Sigmoid colon (tissue), 7 donors: ENCODE data around the gene PAQR8. TPM values are rescaled to one million over a fixed set of nuclear protein-coding genes. Genes with fewer than 3 reads are reported as not detected.
A peak's percentile ranks its signal among the peaks of the same experiment; 100 is the strongest.

Experiments
- DNase-seq: peaks from one replicate; pipeline ENCODE4 v3.0.0-alpha.2; 2019
- H3K27ac ChIP-seq, 4 donors: fragments of 200-600 bp; sonication (generic); one replicate each; pipeline ENCODE4 v1.5.1; 2016 to 2019; ENCODE audit warnings: mild to moderate bottlenecking in 1 of 4
- H3K27me3 ChIP-seq, 3 donors: fragments of 200-600 bp; sonication (generic); one replicate each; pipeline ENCODE4 v1.5.1; 2019; ENCODE audit warnings: mild to moderate bottlenecking in 1 of 3
- H3K36me3 ChIP-seq, 4 donors: fragments of 200-600 bp; sonication (generic); one replicate each; pipeline ENCODE4 v1.5.1; 2016 to 2019
- H3K4me1 ChIP-seq, 4 donors: fragments of 200-600 bp; sonication (generic); one replicate each; pipeline ENCODE4 v1.5.1; 2017 to 2019
- H3K4me3 ChIP-seq, 4 donors: fragments of 200-600 bp; sonication (generic); one replicate each; pipeline ENCODE4 v1.5.1; 2017 to 2019; ENCODE audit warnings: mild to moderate bottlenecking in 2 of 4, moderate library complexity in 1 of 4
- H3K9me3 ChIP-seq, 4 donors: fragments of 200-600 bp in 3 of 4; sonication (generic) in 3 of 4; one replicate each; pipeline versions ENCODE4 v1.5.1 to v1.6.1; 2013 to 2019
- EP300 ChIP-seq, 4 donors: sonication (generic); formaldehyde crosslinking; IDR thresholded peaks; one replicate each; pipeline ENCODE4 v1.6.1; 2017; ENCODE audit warnings: antibody characterized with exemption in 4 of 4
- POLR2A ChIP-seq, 2 donors: fragments of 450-650 bp; IDR thresholded peaks; one replicate each; pipeline ENCODE4 v1.6.1; 2016; ENCODE audit warnings: antibody characterized with exemption in 2 of 2, mild to moderate bottlenecking in 2 of 2, moderate library complexity in 2 of 2
- POLR2AphosphoS5 ChIP-seq, 4 donors: sonication (generic); formaldehyde crosslinking; IDR thresholded peaks; one replicate each; pipeline ENCODE4 v1.6.1; 2017; ENCODE audit warnings: antibody characterized with exemption in 4 of 4
- WGBS, 2 donors: extraction: QIAGEN DNeasy Blood & Tissue Kit; methylation state at CpG; one replicate each; pipeline ENCODE4 v1.1.7; 2013; 5-methylcytosine and 5-hydroxymethylcytosine counted together
- intact Hi-C: fragments of 100-400 bp; cut with DNase I; formaldehyde crosslinking; loops from one replicate; pipeline ENCODE4 v1.15.1; 2023
- polyA plus RNA-seq, 3 donors: library from polyadenylated mRNA; stranded (reverse); fragments of 200-250 nt; gene quantifications; one replicate each; pipeline ENCODE4 v1.2.3, GENCODE V29; 2013
- total RNA-seq, 4 donors: library from RNA; depleted of rRNA; stranded (reverse); fragments of >200 nt; gene quantifications; one replicate each; pipeline ENCODE4 v1.1.0, GENCODE V29; 2016
- TF ChIP-seq, protein P1 (sequence below), 4 experiments: fragments of 450-650 bp in 3 of 4; fragments of 200-600 bp in 1 of 4; IDR thresholded peaks; one replicate each; pipeline ENCODE4 v1.5.1; 2016 to 2019; ENCODE audit warnings: antibody characterized with exemption in 4 of 4, mild to moderate bottlenecking in 3 of 4, moderate library complexity in 2 of 4
- donor health status: healthy with polysubstance abuse.
- donor health status: Bipolar disorder and iron deficiency.
- donor health status: healthy.

The PAQR8 gene
- total and polyA plus RNA-seq, 7 donors, result 12.2 to 49.2 (median 15.6) TPM

DNA sequence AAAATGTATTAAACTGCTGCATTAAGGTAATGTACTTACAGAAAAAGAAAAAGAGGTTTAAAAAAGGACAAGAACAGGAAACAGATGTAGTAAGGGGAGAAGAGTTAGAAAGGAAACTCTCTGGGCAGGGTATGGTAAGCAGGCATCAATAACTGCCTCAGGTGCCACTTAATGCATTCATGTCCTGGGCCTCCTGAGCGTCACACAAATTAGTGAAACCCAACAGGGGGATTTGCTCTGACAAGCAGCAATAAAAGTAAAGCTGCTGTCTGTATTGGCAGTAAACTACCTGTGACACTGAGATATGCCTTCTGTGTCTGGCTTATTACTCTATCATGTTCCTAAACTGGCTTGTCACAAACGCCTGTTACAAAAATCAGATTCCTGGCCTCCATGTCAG is 56.7 kb downstream of the PAQR8 start:
- Histone ChIP-seq H3K27me3 (no peaks in the 10 kb centered on the region), H3K36me3 (no peaks in the 10 kb centered on the region), H3K27ac (no peak overlapping the region), H3K9me3 (no peaks in the 10 kb centered on the region), H3K4me1 (peaks cover 0 to 24% (median 14%) of the 10 kb centered on the region in 4 donors), H3K4me3 (no peak overlapping the region)
- no peak for TF ChIP-seq POLR2AphosphoS5 (IDR thresholded peaks at IDR 0.05)
- TF ChIP-seq EP300 (IDR thresholded peaks at IDR 0.05), result no peak
- TF ChIP-seq, protein P1, sequence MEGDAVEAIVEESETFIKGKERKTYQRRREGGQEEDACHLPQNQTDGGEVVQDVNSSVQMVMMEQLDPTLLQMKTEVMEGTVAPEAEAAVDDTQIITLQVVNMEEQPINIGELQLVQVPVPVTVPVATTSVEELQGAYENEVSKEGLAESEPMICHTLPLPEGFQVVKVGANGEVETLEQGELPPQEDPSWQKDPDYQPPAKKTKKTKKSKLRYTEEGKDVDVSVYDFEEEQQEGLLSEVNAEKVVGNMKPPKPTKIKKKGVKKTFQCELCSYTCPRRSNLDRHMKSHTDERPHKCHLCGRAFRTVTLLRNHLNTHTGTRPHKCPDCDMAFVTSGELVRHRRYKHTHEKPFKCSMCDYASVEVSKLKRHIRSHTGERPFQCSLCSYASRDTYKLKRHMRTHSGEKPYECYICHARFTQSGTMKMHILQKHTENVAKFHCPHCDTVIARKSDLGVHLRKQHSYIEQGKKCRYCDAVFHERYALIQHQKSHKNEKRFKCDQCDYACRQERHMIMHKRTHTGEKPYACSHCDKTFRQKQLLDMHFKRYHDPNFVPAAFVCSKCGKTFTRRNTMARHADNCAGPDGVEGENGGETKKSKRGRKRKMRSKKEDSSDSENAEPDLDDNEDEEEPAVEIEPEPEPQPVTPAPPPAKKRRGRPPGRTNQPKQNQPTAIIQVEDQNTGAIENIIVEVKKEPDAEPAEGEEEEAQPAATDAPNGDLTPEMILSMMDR (IDR thresholded peaks at IDR 0.05), result no peak
- TF ChIP-seq POLR2A (IDR thresholded peaks at IDR 0.05), result no peak
- WGBS, 2 donors, result 76 to 82% methylated on average over 2 of the region's 2 CpGs
- no peak for DNase-seq
- intact Hi-C loops, result no loop called here

DNA sequence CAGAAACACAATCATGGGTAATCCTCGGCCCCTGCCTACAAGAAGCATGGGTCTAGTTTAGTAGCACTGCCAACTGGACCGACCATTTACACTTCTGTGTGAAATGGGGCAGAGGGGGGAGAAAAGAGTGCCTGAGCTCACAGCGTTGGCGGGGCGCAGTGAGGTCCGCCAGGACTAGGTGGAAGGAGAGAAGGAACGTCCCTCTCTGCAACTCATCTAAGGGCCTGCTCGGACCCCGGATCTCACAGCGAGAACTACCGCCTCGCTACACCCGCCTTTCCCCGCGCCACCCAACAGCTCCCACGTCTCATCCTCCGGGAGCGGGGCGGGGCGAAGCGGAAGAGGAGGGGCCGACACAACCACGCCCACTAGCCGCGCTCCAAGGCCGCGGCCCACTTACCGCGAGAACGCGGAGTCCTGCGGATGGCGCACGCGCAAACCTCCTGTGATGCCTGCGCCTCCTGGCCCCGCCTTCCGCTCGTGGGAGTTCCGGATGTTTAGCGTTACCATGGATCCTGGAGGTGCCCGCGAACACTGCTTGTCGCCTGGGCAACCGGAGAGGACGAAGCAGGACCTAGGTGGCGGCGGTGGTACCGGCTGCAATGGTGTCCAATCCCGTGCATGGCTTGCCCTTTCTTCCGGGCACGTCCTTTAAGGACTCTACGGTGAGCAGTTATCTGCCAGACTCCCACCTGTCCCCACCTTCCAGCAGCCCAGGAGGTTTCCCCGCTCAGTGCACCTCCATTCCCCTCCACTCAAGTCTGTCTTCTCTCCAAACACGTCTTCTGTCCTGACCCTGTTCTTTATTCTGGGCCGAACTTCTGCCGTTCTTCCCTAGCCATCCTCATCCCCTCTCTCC is 58.1 kb downstream of the PAQR8 start, which contains the start of gene EFHC1:
TSS of gene EFHC1 (plus strand) at position 534 of the 859 bp plus-strand sequence. CDS start at position 603, 69 bp downstream.
- 0 to 1% methylated on average over 57 of the region's 57 CpGs for WGBS, 2 donors
- intact Hi-C loops, result loop anchor here (5.0 kb wide), 1 partner anchor 97 kb away; no protein-coding TSS in a partner anchor
- H3K36me3 ChIP-seq, result peaks cover 0 to 13% (median 0%) of the 10 kb centered on the region in 4 donors
- DNase-seq, result peak; percentile 99
- peak; percentile 85 to 91 (median 88) for TF ChIP-seq POLR2AphosphoS5 (IDR thresholded peaks at IDR 0.05)
- TF ChIP-seq, protein P1 (IDR thresholded peaks at IDR 0.05), result no peak
- peak in 1 of 4 donors; percentile 34 for TF ChIP-seq EP300 (IDR thresholded peaks at IDR 0.05)
- TF ChIP-seq POLR2A (IDR thresholded peaks at IDR 0.05), result peak; percentile 48 to 60
- H3K27me3 ChIP-seq, result no peaks in the 10 kb centered on the region
- peak within 1 kb of the TSS; percentile 61 to 97 (median 88) for H3K4me3 ChIP-seq
- peaks cover 0 to 24% (median 14%) of the 10 kb centered on the region in 4 donors for H3K4me1 ChIP-seq
- H3K27ac ChIP-seq, result peak within 1 kb of the TSS; percentile 76 to 88 (median 85)
- H3K9me3 ChIP-seq, result no peaks in the 10 kb centered on the region

DNA sequence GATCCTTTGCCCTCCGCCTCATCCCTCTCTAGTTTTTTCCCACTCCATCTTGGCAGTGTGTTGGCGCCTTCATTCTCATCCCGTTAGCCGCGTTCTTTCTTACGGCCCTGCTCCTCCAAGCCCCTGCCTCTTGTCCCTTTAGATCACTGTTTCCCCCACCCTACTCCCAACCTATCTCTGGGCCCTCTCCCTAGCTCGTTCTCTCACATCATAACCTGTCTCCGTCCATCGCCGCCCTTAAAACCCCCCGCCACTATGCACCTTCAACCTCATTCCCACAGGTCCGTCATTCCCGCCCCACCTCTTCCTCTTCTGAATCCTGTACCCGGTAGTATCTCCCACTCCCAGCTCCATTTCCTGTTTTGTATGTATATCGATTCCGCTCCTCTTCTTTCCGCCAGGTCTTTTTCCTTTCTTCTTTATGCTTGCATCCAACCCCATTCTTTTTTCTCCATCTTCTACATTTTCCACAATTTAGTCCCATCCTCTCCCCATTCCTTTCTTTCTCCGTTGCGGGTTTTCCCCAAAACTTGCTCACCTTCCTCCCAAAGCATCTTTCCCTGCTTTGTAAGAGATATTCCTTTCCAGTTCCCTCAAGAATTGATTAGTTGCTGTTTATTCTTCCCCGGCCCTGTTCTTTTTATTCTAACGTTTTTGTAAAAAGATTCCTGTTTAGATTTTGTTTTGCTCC is 58.9 kb downstream of the PAQR8 start:
- DNase-seq, result peak; percentile 66
- WGBS, 2 donors, result 8% methylated on average over 21 of the region's 21 CpGs
- Histone ChIP-seq H3K27me3 (no peaks in the 10 kb centered on the region), H3K36me3 (peaks cover 0 to 16% (median 0%) of the 10 kb centered on the region in 4 donors), H3K9me3 (no peaks in the 10 kb centered on the region), H3K4me3 (peak overlapping the region; percentile 61 to 97 (median 88)), H3K4me1 (peaks cover 0 to 24% (median 14%) of the 10 kb centered on the region in 4 donors), H3K27ac (peak overlapping the region; percentile 76 to 88 (median 85))
- intact Hi-C loops, result loop anchor here (5.0 kb wide), 1 partner anchor 96 kb away; no protein-coding TSS in a partner anchor
- TF ChIP-seq POLR2AphosphoS5 (IDR thresholded peaks at IDR 0.05) (no peak), EP300 (IDR thresholded peaks at IDR 0.05) (no peak), POLR2A (IDR thresholded peaks at IDR 0.05) (no peak)
- TF ChIP-seq, protein P1 (IDR thresholded peaks at IDR 0.05), result no peak

DNA sequence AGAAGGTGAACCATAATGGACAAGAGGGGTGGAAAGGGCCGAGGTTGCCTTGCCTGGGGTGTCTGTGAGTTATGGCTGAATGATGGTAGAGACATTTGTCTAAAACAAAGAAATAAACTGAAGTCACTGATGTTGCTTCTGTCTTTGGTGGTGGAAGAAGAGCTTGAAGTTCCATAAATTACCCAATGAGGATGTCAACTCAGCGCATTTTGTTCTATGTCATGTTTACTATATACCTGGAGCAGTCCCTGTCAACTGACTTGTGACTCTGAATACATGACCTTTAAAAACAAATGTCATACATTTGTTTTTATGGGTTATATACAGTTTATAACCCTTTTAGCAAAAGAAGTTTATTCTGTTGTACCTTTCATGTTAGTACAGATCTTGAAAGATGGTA is 60.2 kb downstream of the PAQR8 start:
- 91 to 94% methylated on average over 2 of the region's 2 CpGs for WGBS, 2 donors
- peaks cover 0 to 22% (median 12%) of the 10 kb centered on the region in 4 donors for H3K4me1 ChIP-seq
- no peak overlapping the region for H3K27ac ChIP-seq
- H3K36me3 ChIP-seq, result peaks cover 0 to 17% (median 0%) of the 10 kb centered on the region in 4 donors
- TF ChIP-seq, protein P1 (IDR thresholded peaks at IDR 0.05), result no peak
- TF ChIP-seq POLR2A (IDR thresholded peaks at IDR 0.05) (no peak), POLR2AphosphoS5 (IDR thresholded peaks at IDR 0.05) (no peak), EP300 (IDR thresholded peaks at IDR 0.05) (no peak)
- no peak for DNase-seq
- H3K4me3 ChIP-seq, result no peak overlapping the region
- H3K9me3 ChIP-seq, result no peaks in the 10 kb centered on the region
- no peaks in the 10 kb centered on the region for H3K27me3 ChIP-seq
- intact Hi-C loops, result loop anchor here (5.0 kb wide), 1 partner anchor 95 kb away; no protein-coding TSS in a partner anchor
